Psoas muscle (tissue), 8 donors: Measurements from ENCODE around the gene ADGRL1. TPM values are rescaled to one million over a fixed set of nuclear protein-coding genes. Genes with fewer than 3 reads are reported as not detected.

Experiments used
- ATAC-seq, 4 donors: fragments of 200-7000 bp; cut with Tn5 transposase; one replicate each; pipeline ENCODE4 v1.9.1; 2020; ENCODE audit warnings: moderate library complexity in 3 of 4, mild to moderate bottlenecking in 2 of 4
- DNase-seq, 2 donors: peaks; one replicate each; pipeline ENCODE4 v3.0.0-alpha.2; 2020
- H3K27ac ChIP-seq: fragments of 200-600 bp; one replicate; pipeline ENCODE4 v1.8.0; 2022
- H3K27me3 ChIP-seq, 3 donors: fragments of 200-600 bp in 1 of 3; one replicate each; pipeline versions ENCODE4 v1.6.1 to v1.8.0; 2013 to 2022; ENCODE audit warnings: low read length in 2 of 3, mild to moderate bottlenecking in 2 of 3, moderate library complexity in 1 of 3; ENCODE audit not compliant: insufficient read depth in 3 of 3
- H3K36me3 ChIP-seq, 2 donors: fragments of 200-600 bp in 1 of 2; one replicate each; pipeline versions ENCODE4 v1.6.1 to v1.8.0; 2013 to 2022; ENCODE audit warnings: low read depth in 1 of 2, mild to moderate bottlenecking in 1 of 2, moderate library complexity in 1 of 2; ENCODE audit not compliant: insufficient read depth in 1 of 2
- H3K4me1 ChIP-seq: fragments of 200-600 bp; one replicate; pipeline ENCODE4 v1.8.0; 2022
- H3K4me3 ChIP-seq: fragments of 200-600 bp; one replicate; pipeline ENCODE4 v1.8.0; 2022; ENCODE audit warnings: mild to moderate bottlenecking
- H3K9me3 ChIP-seq: fragments of 200-600 bp; one replicate; pipeline ENCODE4 v1.8.0; 2022
- WGBS, 3 donors: extraction: QIAGEN DNeasy Blood & Tissue Kit; methylation state at CpG; one replicate each; pipeline versions ENCODE4 v1.1.6 to v1.1.7; 2013; 5-methylcytosine and 5-hydroxymethylcytosine counted together
- intact Hi-C, 2 donors: fragments of 100-400 bp; cut with DNase I; formaldehyde crosslinking; loops; one replicate each; pipeline versions ENCODE4 v1.11.0 to v1.14.2; 2022
- polyA plus RNA-seq, 3 donors: library from polyadenylated mRNA; stranded (reverse); fragments of 200-250 nt; gene quantifications; one replicate each; pipeline ENCODE4 v1.2.3, GENCODE V29; 2013
- total RNA-seq, 4 donors: library from RNA; stranded (reverse); fragmentation: NEBNext Ultra II Directional in 2 of 4; extraction: Animal tissue kit (Norgen Biotek cat#: 25700) in 2 of 4; gene quantifications; one replicate each; pipeline versions ENCODE4 v1.2.1 to v1.2.4, GENCODE V29; 2021 to 2023
- TF ChIP-seq, protein P1 (sequence below): fragments of 200-600 bp; IDR thresholded peaks from one replicate; pipeline ENCODE4 v1.8.0; 2022; ENCODE audit warnings: antibody characterized with exemption
- donor health status: healthy with polysubstance abuse.
- donor health status: DM: no; HTN: no; CAD: no; lungs with moderate emphysema.
- donor health status: Bipolar disorder and iron deficiency.
- donor health status: healthy.
- donor health status: DM: yes; HTN: yes; CAD: no.
- donor health status: DM: no; HTN: no; CAD: no.
- donor health status: DM: no; HTN: no; CAD: no.
- donor health status: DM: yes; HTN: yes; CAD: no.

Gene ADGRL1
- total and polyA plus RNA-seq, 7 donors: 0.38 to 2.6 (median 1.7) TPM

DNA sequence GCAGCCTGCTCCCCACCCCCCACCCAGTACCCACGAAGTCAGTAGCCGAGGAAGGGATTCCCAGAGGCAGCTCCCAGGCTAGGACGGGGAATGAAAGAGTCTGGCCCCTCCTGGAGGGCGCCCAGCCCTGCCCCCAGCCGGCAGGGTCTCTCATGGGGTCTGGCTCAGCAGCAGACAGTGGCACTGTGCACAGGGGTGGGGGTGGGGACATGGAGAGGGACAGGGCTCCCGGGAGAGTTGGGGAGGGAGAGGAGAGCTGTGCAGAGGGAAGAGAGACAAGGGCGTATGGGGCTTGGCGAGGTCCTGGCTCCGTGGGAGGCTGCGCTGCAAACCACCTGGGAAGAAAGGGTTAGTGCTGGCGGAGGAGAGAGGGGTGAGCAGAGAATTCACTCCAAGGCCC is 41.9 kb downstream of the ADGRL1 start:
- H3K27ac ChIP-seq: no peak overlapping the region
- DNase-seq: no peak
- intact Hi-C loops: no loop called here
- 60 to 67% (median 62%) methylated on average over 11 of the region's 11 CpGs for WGBS, 3 donors
- TF ChIP-seq, protein P1, sequence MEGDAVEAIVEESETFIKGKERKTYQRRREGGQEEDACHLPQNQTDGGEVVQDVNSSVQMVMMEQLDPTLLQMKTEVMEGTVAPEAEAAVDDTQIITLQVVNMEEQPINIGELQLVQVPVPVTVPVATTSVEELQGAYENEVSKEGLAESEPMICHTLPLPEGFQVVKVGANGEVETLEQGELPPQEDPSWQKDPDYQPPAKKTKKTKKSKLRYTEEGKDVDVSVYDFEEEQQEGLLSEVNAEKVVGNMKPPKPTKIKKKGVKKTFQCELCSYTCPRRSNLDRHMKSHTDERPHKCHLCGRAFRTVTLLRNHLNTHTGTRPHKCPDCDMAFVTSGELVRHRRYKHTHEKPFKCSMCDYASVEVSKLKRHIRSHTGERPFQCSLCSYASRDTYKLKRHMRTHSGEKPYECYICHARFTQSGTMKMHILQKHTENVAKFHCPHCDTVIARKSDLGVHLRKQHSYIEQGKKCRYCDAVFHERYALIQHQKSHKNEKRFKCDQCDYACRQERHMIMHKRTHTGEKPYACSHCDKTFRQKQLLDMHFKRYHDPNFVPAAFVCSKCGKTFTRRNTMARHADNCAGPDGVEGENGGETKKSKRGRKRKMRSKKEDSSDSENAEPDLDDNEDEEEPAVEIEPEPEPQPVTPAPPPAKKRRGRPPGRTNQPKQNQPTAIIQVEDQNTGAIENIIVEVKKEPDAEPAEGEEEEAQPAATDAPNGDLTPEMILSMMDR: no peak
- no peaks in the 10 kb centered on the region for H3K36me3 ChIP-seq
- H3K4me1 ChIP-seq: peaks cover 3% of the 10 kb centered on the region
- H3K27me3 ChIP-seq: peaks cover 0 to 27% (median 4%) of the 10 kb centered on the region in 3 donors
- no peak for ATAC-seq
- no peaks in the 10 kb centered on the region for H3K9me3 ChIP-seq
- H3K4me3 ChIP-seq: no peak overlapping the region

DNA sequence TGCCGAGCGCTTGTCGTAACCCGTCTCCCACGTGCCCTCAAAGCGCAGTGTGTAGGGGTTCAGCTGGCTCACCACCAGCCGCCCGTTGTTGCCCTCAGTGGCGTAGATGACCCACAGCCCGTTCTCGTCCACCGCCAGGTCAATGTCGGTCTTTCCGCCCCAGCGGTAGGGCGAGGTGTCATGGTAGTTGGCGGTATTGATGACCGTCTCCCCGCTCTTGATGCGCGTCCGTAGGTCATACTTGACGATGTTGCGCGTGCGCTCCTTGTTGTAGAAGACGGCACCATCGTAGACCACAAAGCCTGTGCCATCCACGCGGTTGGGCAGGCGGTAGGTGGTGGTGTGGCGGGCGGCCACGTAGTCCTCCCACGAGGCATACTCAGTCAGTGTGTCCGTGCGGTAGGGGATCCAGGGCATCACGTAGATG is 43.1 kb downstream of the ADGRL1 start:
- H3K4me3 ChIP-seq: no peak overlapping the region
- intact Hi-C loops: no loop called here
- peaks cover 0 to 2% of the 10 kb centered on the region in 2 donors for H3K36me3 ChIP-seq
- ATAC-seq (no peak), DNase-seq (no peak)
- H3K27me3 ChIP-seq: peaks cover 0 to 27% (median 4%) of the 10 kb centered on the region in 3 donors
- TF ChIP-seq, protein P1: no peak
- peaks cover 3% of the 10 kb centered on the region for H3K4me1 ChIP-seq
- WGBS, 3 donors: 95 to 97% (median 96%) methylated on average over 32 to 38 of the region's 38 CpGs
- no peak overlapping the region for H3K27ac ChIP-seq
- H3K9me3 ChIP-seq: no peaks in the 10 kb centered on the region

DNA sequence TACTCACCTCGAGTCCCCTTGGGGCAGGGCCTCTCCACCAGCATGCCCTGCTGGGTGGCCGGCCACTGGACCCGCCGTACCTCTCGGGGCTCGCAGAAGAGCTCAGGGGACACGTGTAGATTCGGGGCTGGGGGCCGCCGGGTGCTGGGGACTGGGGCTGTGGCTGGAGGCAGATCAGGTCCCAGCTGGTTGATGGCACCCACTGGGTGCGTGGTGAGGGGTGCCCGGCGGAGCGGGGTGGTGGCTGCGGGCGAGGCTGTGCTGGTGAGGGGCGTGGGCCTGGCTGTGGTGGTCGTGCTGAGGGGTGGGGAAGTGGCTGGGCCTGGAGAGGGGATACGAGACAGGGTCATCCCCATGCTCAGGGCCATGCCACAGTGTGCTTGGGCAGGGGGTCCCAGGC is 44.7 kb downstream of the ADGRL1 start:
- no peak for ATAC-seq
- peaks cover 0 to 7% of the 10 kb centered on the region in 2 donors for H3K36me3 ChIP-seq
- WGBS, 3 donors: 85 to 92% (median 91%) methylated on average over 15 to 19 of the region's 19 CpGs
- peaks cover 0 to 19% (median 4%) of the 10 kb centered on the region in 3 donors for H3K27me3 ChIP-seq
- TF ChIP-seq, protein P1: no peak
- no peak overlapping the region for H3K27ac ChIP-seq
- intact Hi-C loops: no loop called here
- DNase-seq: no peak
- no peak overlapping the region for H3K4me3 ChIP-seq
- no peaks in the 10 kb centered on the region for H3K4me1 ChIP-seq
- H3K9me3 ChIP-seq: no peaks in the 10 kb centered on the region

DNA sequence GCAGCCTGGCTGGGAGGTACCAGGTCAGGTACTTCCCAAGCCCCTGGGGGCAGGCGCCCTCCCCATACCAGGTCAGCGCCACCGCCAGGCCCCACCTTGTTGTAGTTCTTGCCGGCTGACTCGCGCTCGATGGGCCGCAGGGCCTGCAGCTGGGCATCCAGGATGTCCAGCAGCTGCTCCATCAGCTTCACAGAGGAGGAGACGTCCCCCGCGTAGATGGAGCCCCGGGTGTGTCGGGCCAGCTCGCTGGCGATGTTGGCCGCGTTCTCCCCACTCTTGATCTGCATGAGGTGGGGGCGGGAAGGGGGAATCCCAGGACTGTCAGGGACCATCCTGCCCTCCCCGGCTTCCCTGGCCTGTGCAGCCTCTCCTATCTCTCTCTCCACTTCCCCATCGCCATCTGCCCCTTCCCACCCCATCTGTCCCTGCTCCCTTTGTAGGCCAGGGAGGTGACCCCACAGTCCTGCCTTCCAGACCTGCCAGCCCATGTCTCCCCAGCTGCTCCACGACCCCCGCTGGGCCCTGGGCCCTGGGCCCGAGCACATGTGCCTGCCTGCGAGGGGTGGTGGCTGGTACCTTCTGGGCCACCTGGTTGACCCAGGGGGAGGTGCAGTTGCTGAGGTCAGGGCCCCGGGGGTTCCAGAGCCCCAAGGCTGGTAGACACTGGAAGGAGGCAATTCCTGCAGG is 45.8 kb downstream of the ADGRL1 start:
- Histone ChIP-seq H3K36me3 (peaks cover 0 to 7% of the 10 kb centered on the region in 2 donors), H3K27ac (no peak overlapping the region), H3K4me1 (no peaks in the 10 kb centered on the region), H3K27me3 (peaks cover 0 to 17% (median 4%) of the 10 kb centered on the region in 3 donors), H3K4me3 (no peak overlapping the region), H3K9me3 (no peaks in the 10 kb centered on the region)
- TF ChIP-seq, protein P1: no peak
- ATAC-seq: no peak
- no peak for DNase-seq
- intact Hi-C loops: no loop called here
- WGBS, 3 donors: 64 to 78% (median 64%) methylated on average over 25 of the region's 25 CpGs
